Stomach smooth muscle (tissue), 2 donors: ENCODE results near the gene KLF9.

Experiments used
- H3K27ac ChIP-seq: one replicate; pipeline ENCODE4 v1.7.0; 2013; ENCODE audit warnings: mild to moderate bottlenecking, low read length, inconsistent platforms
- H3K27me3 ChIP-seq, 2 donors: one replicate each; pipeline ENCODE4 v1.7.0; 2013; ENCODE audit warnings: low read length in 2 of 2; ENCODE audit not compliant: insufficient read depth in 2 of 2, control insufficient read depth in 1 of 2
- H3K36me3 ChIP-seq, 2 donors: one replicate each; pipeline ENCODE4 v1.7.0; 2013; ENCODE audit warnings: low read length in 2 of 2; ENCODE audit not compliant: control insufficient read depth in 2 of 2, insufficient read depth in 2 of 2
- H3K4me1 ChIP-seq: one replicate; pipeline ENCODE4 v1.7.0; 2013; ENCODE audit warnings: low read length; ENCODE audit not compliant: control insufficient read depth, insufficient read depth
- H3K4me3 ChIP-seq, 2 donors: one replicate each; pipeline ENCODE4 v1.7.0; 2013; ENCODE audit warnings: low read length in 2 of 2
- H3K9ac ChIP-seq, 2 donors: one replicate each; pipeline ENCODE4 v1.7.0; 2013; ENCODE audit warnings: low read length in 2 of 2, mild to moderate bottlenecking in 1 of 2
- H3K9me3 ChIP-seq, 2 donors: one replicate each; pipeline ENCODE4 v1.7.0; 2013; ENCODE audit warnings: low read length in 2 of 2; ENCODE audit not compliant: control insufficient read depth in 2 of 2
- donor health status: healthy.
- donor health status: Pancreatic carcinoma.

KLF9 gene

DNA sequence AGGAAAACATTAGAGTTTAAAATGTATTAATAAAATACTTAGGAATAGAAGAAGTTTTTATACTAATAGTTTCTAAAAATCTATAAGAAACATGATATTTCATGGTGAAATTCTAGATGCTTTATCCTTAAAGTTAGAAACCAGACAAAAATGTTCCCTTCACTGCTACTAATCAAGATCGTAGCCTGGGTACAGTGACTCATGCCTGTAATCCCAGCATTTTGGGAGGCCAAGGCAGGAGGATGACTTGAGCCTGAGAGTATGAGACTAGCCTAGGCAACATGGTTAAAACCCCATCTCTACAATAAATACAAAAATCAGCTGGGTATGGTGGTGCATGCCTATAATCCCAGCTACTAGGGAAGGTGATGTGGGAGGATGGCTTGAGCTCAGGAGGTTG lies 30.4 kb upstream of the KLF9 start:
- no peak overlapping the region for H3K27ac ChIP-seq
- H3K27me3 ChIP-seq = no peaks in the 10 kb centered on the region
- peaks cover 5% of the 10 kb centered on the region for H3K4me1 ChIP-seq
- H3K9me3 ChIP-seq = no peaks in the 10 kb centered on the region
- H3K4me3 ChIP-seq = no peak overlapping the region
- H3K36me3 ChIP-seq = no peaks in the 10 kb centered on the region
- no peak overlapping the region for H3K9ac ChIP-seq

GRCh38 chr9:70442328-70442848 lies 27.9 kb upstream of the KLF9 start:
- H3K27me3 ChIP-seq = no peaks in the 10 kb centered on the region
- no peak overlapping the region for H3K9ac ChIP-seq
- H3K4me3 ChIP-seq = no peak overlapping the region
- no peak overlapping the region for H3K27ac ChIP-seq
- H3K9me3 ChIP-seq = no peaks in the 10 kb centered on the region
- no peaks in the 10 kb centered on the region for H3K36me3 ChIP-seq
- H3K4me1 ChIP-seq = peaks cover 8% of the 10 kb centered on the region

- H3K4me1 ChIP-seq = peaks cover 8% of the 10 kb centered on the region
- no peak overlapping the region for H3K4me3 ChIP-seq
- H3K27me3 ChIP-seq = no peaks in the 10 kb centered on the region
- no peak overlapping the region for H3K9ac ChIP-seq
- no peaks in the 10 kb centered on the region for H3K36me3 ChIP-seq
- H3K27ac ChIP-seq = no peak overlapping the region
- no peaks in the 10 kb centered on the region for H3K9me3 ChIP-seq
Measured at GRCh38 chr9:70441622-70442021, 27.2 kb upstream of the KLF9 start.

GRCh38 chr9:70439991-70440706 lies 25.7 kb upstream of the KLF9 start:
- Histone ChIP-seq H3K9me3 (no peaks in the 10 kb centered on the region), H3K4me3 (no peak overlapping the region), H3K27ac (no peak overlapping the region), H3K4me1 (peaks cover 8% of the 10 kb centered on the region), H3K36me3 (no peaks in the 10 kb centered on the region), H3K27me3 (no peaks in the 10 kb centered on the region), H3K9ac (no peak overlapping the region)

GRCh38 chr9:70438341-70438928 lies 24.0 kb upstream of the KLF9 start:
- H3K27ac ChIP-seq = no peak overlapping the region
- no peaks in the 10 kb centered on the region for H3K36me3 ChIP-seq
- no peak overlapping the region for H3K4me3 ChIP-seq
- H3K9ac ChIP-seq = no peak overlapping the region
- peaks cover 8% of the 10 kb centered on the region for H3K4me1 ChIP-seq
- no peaks in the 10 kb centered on the region for H3K9me3 ChIP-seq
- no peaks in the 10 kb centered on the region for H3K27me3 ChIP-seq

GRCh38 chr9:70435948-70436347 lies 21.5 kb upstream of the KLF9 start:
- H3K27ac ChIP-seq = no peak overlapping the region

DNA sequence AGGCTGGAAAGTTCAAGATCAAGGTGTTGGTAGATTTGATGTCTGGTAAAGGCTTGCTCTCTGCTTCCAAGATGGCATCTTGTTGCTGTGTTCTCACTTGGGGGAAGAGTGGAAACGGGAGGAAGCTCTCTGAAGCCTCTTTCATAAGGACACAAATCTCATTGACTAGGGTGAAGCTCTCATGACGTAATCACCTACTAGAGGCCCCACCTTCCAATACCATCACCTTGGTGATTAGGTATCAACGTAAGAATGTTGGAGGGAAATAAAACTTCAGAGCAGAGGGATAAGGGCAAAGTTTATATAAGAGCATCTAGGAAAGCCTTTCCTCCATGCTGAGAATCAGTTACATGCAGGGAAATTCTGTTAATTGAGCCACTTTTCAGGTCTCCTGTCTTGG lies 15.4 kb upstream of the KLF9 start:
- no peaks in the 10 kb centered on the region for H3K36me3 ChIP-seq
- no peaks in the 10 kb centered on the region for H3K27me3 ChIP-seq
- no peaks in the 10 kb centered on the region for H3K4me1 ChIP-seq
- H3K9me3 ChIP-seq = no peaks in the 10 kb centered on the region
- no peak overlapping the region for H3K27ac ChIP-seq
- H3K9ac ChIP-seq = no peak overlapping the region
- H3K4me3 ChIP-seq = no peak overlapping the region

More at GRCh38 chr9:70435948-70436347, 21.5 kb upstream of the KLF9 start:
- H3K9ac ChIP-seq = no peak overlapping the region
- peaks cover 5% of the 10 kb centered on the region for H3K4me1 ChIP-seq
- H3K4me3 ChIP-seq = no peak overlapping the region
- H3K27me3 ChIP-seq = no peaks in the 10 kb centered on the region
- H3K9me3 ChIP-seq = no peaks in the 10 kb centered on the region
- no peaks in the 10 kb centered on the region for H3K36me3 ChIP-seq

DNA sequence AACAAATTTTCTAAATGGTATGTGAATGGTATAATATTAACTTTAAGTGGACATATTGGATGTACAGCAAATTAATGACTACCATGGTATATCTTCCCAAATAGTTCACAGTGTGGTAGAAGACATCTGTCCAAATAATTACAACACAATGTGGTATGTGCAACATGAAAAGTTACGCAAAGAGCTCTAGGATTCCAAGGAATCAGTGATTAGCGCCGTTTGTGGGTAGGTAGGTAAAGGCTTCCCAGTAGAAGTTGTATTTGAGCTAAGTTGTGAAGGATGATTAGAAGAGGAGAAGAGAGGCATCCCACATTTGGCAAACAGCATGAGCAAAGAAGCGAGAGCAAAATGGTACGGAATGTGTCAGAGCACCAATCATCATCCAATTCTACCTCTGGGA lies 14.3 kb upstream of the KLF9 start:
- H3K36me3 ChIP-seq = no peaks in the 10 kb centered on the region
- no peak overlapping the region for H3K27ac ChIP-seq
- H3K9ac ChIP-seq = no peak overlapping the region
- H3K27me3 ChIP-seq = no peaks in the 10 kb centered on the region
- no peak overlapping the region for H3K4me3 ChIP-seq
- H3K9me3 ChIP-seq = no peaks in the 10 kb centered on the region
- no peaks in the 10 kb centered on the region for H3K4me1 ChIP-seq

- no peaks in the 10 kb centered on the region for H3K9me3 ChIP-seq
- no peak overlapping the region for H3K9ac ChIP-seq
- H3K27ac ChIP-seq = no peak overlapping the region
- no peaks in the 10 kb centered on the region for H3K36me3 ChIP-seq
- peaks cover 5% of the 10 kb centered on the region for H3K4me1 ChIP-seq
- no peaks in the 10 kb centered on the region for H3K27me3 ChIP-seq
- H3K4me3 ChIP-seq = no peak overlapping the region
Measured at GRCh38 chr9:70427161-70427945, 12.9 kb upstream of the KLF9 start.

DNA sequence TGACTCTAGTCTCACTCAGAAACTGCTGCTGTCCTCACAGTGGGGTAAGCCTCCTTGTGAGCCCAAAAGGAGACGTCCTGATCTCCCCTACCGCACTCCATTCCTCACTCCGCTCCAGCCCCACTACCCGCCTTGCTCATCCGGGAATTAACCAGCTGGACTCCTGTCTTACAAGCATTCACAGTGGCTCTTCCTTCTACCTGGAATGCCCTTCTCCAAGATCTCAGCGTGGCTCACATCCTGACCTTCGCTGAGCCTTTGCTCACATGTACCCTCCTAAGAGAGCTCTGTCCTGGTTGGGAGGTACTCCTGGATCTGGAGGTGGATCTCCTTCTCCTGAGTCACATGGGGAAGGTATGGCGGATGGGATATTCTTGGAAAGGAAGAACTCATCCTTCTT lies 10.7 kb upstream of the KLF9 start:
- Histone ChIP-seq H3K36me3 (no peaks in the 10 kb centered on the region), H3K27me3 (no peaks in the 10 kb centered on the region), H3K4me1 (peaks cover 23% of the 10 kb centered on the region), H3K9me3 (no peaks in the 10 kb centered on the region), H3K27ac (no peak overlapping the region), H3K4me3 (no peak overlapping the region), H3K9ac (no peak overlapping the region)
